IMR-90 (cell line): ENCODE results near the gene OR4A15.

Source experiments
- CEBPB ChIP-seq: IDR thresholded peaks from 2 replicates; pipeline ENCODE4 v1.6.1; 2012; ENCODE audit warnings: low read depth, low read length, improper control_type of control experiment
- CHD1 ChIP-seq: IDR thresholded peaks from 2 replicates; pipeline ENCODE4 v1.6.1; 2012; ENCODE audit warnings: low read depth, low read length, improper control_type of control experiment
- CTCF ChIP-seq: conservative IDR thresholded peaks from 2 replicates; pipeline ENCODE4 v1.5.1; 2012; ENCODE audit warnings: mild to moderate bottlenecking, low read depth, low read length, improper control_type of control experiment
- ELK1 ChIP-seq: fragments of 150-350 bp; IDR thresholded peaks from 2 replicates; pipeline ENCODE4 v1.6.1; 2016; ENCODE audit warnings: low read depth, mild to moderate bottlenecking, low read length, moderate library complexity, borderline replicate concordance
- FOS ChIP-seq: fragments of 150-350 bp; IDR thresholded peaks from 2 replicates; pipeline ENCODE4 v1.6.1; 2016; ENCODE audit warnings: low read depth, low read length
- MAZ ChIP-seq: IDR thresholded peaks from 2 replicates; pipeline ENCODE4 v1.6.1; 2012; ENCODE audit warnings: low read depth, mild to moderate bottlenecking, low read length, improper control_type of control experiment, moderate library complexity, borderline replicate concordance
- MXI1 ChIP-seq: IDR thresholded peaks from 2 replicates; pipeline ENCODE4 v1.6.1; 2012; ENCODE audit warnings: low read depth, mild to moderate bottlenecking, low read length, moderate library complexity, borderline replicate concordance
- NFE2L2 ChIP-seq: fragments of 150-350 bp; IDR thresholded peaks from 2 replicates; pipeline ENCODE4 v1.6.1; 2016; ENCODE audit warnings: low read depth, mild to moderate bottlenecking, low read length
- POLR2A ChIP-seq: IDR thresholded peaks from 2 replicates; pipeline ENCODE4 v1.6.1; 2012; ENCODE audit warnings: mild to moderate bottlenecking, low read depth, low read length
- RAD21 ChIP-seq: IDR thresholded peaks from 2 replicates; pipeline ENCODE4 v1.6.1; 2012; ENCODE audit warnings: low read length, improper control_type of control experiment
- RCOR1 ChIP-seq: IDR thresholded peaks from 2 replicates; pipeline ENCODE4 v1.6.1; 2012; ENCODE audit warnings: mild to moderate bottlenecking, low read length, improper control_type of control experiment; ENCODE audit not compliant: insufficient replicate concordance
- RFX5 ChIP-seq: IDR thresholded peaks from 2 replicates; pipeline ENCODE4 v1.8.0; 2012; ENCODE audit warnings: low read depth, mild to moderate bottlenecking, low read length, moderate library complexity
- SMC3 ChIP-seq: fragments of 150-350 bp; IDR thresholded peaks from 2 replicates; pipeline ENCODE4 v1.6.1; 2016; ENCODE audit warnings: low read depth, mild to moderate bottlenecking, antibody characterized with exemption, low read length, moderate library complexity
- USF2 ChIP-seq: fragments of 150-350 bp; IDR thresholded peaks from 2 replicates; pipeline ENCODE4 v1.6.1; 2017; ENCODE audit warnings: mild to moderate bottlenecking, antibody characterized with exemption, low read length, low read depth

DNA sequence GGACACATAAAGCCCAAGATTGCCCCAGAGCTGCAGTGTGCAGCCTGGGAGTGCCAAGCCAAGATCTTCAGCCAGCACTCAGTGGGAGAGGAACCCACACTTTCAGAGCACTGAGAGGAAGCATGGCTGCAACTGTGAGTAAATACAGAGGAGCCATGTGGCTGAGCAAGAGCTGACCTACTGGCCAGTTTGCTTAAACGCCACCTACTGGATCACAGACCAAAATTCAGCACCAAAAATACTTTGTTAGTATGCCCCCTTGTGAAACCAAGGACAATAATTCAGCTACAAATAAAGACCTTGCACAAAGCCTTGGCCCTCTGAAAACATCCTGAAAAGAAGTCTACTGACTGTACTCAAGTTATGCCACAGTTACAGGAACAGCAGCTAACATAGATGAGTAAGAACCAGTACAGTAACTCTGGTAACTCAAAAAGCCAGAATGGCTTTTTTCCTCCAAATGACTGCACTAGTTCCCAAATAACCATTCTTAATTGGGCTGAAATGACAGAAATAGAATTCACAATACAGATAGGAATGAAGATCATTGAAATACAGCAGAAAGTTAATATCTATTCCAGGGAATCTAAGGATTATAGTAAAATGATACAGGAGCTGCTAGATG is 10.1 kb upstream of the OR4A15 start:
- TF ChIP-seq NFE2L2 (no peak), CTCF (no peak), CEBPB (no peak), MAZ (no peak), POLR2A (no peak), USF2 (no peak), RAD21 (no peak), MXI1 (no peak), CHD1 (no peak), RFX5 (no peak), SMC3 (no peak), FOS (no peak), RCOR1 (no peak), ELK1 (no peak)
